ENCODE measurements around the gene IFNA6.

DNA sequence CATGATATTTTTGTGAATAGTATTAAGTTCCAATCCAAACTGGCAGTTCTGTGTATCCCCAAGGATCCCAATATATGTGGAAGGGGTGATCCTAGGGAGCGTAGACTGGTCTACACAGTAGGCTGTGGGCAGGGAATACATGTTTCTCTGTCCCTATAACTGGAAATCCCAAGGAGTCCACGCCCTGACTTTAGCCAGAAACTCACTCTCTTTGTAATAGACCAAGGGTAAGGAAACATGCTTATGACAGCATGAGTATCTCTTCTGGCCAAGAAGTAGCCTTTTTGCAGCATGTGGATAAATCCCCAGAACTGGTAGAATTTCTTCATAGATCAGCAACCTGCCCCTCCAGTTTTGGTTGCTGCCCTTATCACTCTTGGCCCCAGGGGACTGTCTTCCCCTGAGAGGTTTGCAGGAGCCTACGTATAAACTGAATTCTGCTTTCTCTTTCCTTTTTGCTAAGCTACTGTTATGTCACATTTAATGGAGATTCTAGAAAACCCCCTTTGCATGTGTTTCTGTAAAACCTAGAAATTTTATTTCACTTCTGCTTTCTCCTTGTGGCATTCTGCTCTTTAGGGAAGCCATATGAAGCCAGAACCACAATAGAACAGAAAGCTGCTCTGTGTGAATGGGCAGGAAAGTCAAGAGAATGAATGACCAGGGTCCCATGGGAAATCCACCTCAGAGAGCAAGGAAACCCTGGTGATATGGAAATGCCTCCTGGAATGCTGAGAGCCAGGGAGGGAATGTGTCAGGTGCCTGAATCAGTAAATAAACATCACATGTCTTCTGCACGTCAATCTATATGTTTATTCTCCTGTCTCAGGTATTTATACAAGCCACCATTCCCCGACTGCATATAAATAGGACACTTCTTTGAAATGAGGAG is 31.0 kb upstream of the IFNA6 start:
- TF ChIP-seq POLR2A (IDR thresholded peaks at IDR 0.05; ENCODE audit: low read depth, low read length) (no peak), POLR2AphosphoS5 (IDR thresholded peaks at IDR 0.05; ENCODE audit: low read depth, low read length) (no peak)
